Prostate gland (tissue), 2 donors: ENCODE data around the gene CD72. TPM values are rescaled to one million over a fixed set of nuclear protein-coding genes. Genes with fewer than 3 reads are reported as not detected.

ENCODE experiments used
- DNase-seq: peaks from one replicate; pipeline ENCODE4 v3.0.0-alpha.2; 2019; ENCODE audit warnings: low spot score
- H3K27ac ChIP-seq, 2 donors: fragments of 200-600 bp; sonication (generic); 2 replicates each; pipeline ENCODE4 v1.5.1; 2017 to 2019
- H3K27me3 ChIP-seq: fragments of 200-600 bp; sonication (generic); replicated peaks from 2 replicates; pipeline ENCODE4 v1.5.1; 2019; ENCODE audit not compliant: insufficient read depth
- H3K36me3 ChIP-seq, 2 donors: fragments of 200-600 bp; sonication (generic); 1 replicate in 1 of 2; 2 replicates in 1 of 2; pipeline versions ENCODE4 v1.5.1 to v1.8.1; 2017 to 2019
- H3K4me1 ChIP-seq: fragments of 200-600 bp; sonication (generic); replicated peaks from 2 replicates; pipeline ENCODE4 v1.5.1; 2019
- H3K4me3 ChIP-seq, 2 donors: fragments of 200-600 bp; sonication (generic); 2 replicates each; pipeline ENCODE4 v1.5.1; 2017 to 2019
- H3K9me3 ChIP-seq: fragments of 200-600 bp; sonication (generic); 2 replicates; pipeline ENCODE4 v1.5.1; 2017
- POLR2A ChIP-seq: fragments of 450-650 bp; IDR thresholded peaks from one replicate; pipeline ENCODE4 v1.6.1; 2016; ENCODE audit warnings: antibody characterized with exemption, mild to moderate bottlenecking
- POLR2AphosphoS5 ChIP-seq: sonication (generic); formaldehyde crosslinking; IDR thresholded peaks from one replicate; pipeline ENCODE4 v1.6.1; 2017; ENCODE audit warnings: antibody characterized with exemption
- WGBS: methylation state at CpG from one replicate; pipeline ENCODE4 v1.1.5; 2018; 5-methylcytosine and 5-hydroxymethylcytosine counted together
- intact Hi-C: fragments of 100-400 bp; cut with DNase I; formaldehyde crosslinking; loops from one replicate; pipeline ENCODE4 v1.14.2; 2022
- total RNA-seq, 2 donors: library from RNA; depleted of rRNA; stranded (reverse); fragments of >200 nt; gene quantifications; one replicate each; pipeline ENCODE4 v1.1.0, GENCODE V29; 2016
- TF ChIP-seq, protein P1 (sequence below), 4 experiments: fragments of 200-600 bp in 2 of 4; fragments of 450-650 bp in 2 of 4; sonication (generic) in 2 of 4; IDR thresholded peaks; 1 replicate in 3 of 4; 2 replicates in 1 of 4; pipeline ENCODE4 v1.5.1; 2016 to 2019; ENCODE audit warnings: antibody characterized with exemption in 4 of 4, mild to moderate bottlenecking in 2 of 4, moderate library complexity in 2 of 4

CD72 gene, protein sequence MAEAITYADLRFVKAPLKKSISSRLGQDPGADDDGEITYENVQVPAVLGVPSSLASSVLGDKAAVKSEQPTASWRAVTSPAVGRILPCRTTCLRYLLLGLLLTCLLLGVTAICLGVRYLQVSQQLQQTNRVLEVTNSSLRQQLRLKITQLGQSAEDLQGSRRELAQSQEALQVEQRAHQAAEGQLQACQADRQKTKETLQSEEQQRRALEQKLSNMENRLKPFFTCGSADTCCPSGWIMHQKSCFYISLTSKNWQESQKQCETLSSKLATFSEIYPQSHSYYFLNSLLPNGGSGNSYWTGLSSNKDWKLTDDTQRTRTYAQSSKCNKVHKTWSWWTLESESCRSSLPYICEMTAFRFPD
- 1 to 10 TPM; 3.0 to 3.2 TPM for total RNA-seq

DNA sequence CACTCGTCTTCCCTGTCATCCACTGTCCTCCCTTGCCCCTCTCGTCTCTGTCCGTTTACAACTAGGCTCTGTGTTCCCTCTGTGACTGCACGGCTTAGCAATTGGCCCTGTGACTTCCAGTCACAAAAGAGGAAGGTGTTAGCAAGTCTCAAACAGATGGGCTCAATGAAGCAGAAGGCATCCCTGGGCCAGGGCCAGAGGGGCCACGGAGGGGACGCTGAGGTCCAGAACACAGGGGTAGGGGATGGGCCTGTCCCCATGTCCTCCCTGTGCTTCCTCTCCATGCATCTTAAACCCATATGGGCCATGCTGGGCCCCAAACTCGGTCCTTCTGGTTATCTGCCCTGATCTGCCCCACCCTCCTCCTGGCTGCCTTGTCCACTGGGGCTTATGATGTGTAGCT, at the start of gene CD72:
CD72 (minus strand) TSS at position 89 of the 403 bp plus-strand sequence. CDS start 110 bp downstream, outside the sequence.
- DNase-seq = no peak
- H3K36me3 ChIP-seq = no peaks in the 10 kb centered on the region
- no peaks in the 10 kb centered on the region for H3K27me3 ChIP-seq
- no peak within 1 kb of the TSS for H3K27ac ChIP-seq
- no peaks in the 10 kb centered on the region for H3K4me1 ChIP-seq
- 76% methylated on average over 7 of the region's 7 CpGs for WGBS
- intact Hi-C loops = no loop called here
- peak within 1 kb of the TSS; percentile 28 to 31 for H3K4me3 ChIP-seq
- no peaks in the 10 kb centered on the region for H3K9me3 ChIP-seq
- TF ChIP-seq POLR2AphosphoS5 (no peak), POLR2A (no peak)
- TF ChIP-seq, protein P1, sequence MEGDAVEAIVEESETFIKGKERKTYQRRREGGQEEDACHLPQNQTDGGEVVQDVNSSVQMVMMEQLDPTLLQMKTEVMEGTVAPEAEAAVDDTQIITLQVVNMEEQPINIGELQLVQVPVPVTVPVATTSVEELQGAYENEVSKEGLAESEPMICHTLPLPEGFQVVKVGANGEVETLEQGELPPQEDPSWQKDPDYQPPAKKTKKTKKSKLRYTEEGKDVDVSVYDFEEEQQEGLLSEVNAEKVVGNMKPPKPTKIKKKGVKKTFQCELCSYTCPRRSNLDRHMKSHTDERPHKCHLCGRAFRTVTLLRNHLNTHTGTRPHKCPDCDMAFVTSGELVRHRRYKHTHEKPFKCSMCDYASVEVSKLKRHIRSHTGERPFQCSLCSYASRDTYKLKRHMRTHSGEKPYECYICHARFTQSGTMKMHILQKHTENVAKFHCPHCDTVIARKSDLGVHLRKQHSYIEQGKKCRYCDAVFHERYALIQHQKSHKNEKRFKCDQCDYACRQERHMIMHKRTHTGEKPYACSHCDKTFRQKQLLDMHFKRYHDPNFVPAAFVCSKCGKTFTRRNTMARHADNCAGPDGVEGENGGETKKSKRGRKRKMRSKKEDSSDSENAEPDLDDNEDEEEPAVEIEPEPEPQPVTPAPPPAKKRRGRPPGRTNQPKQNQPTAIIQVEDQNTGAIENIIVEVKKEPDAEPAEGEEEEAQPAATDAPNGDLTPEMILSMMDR (IDR thresholded peaks at IDR 0.05) = no peak

DNA sequence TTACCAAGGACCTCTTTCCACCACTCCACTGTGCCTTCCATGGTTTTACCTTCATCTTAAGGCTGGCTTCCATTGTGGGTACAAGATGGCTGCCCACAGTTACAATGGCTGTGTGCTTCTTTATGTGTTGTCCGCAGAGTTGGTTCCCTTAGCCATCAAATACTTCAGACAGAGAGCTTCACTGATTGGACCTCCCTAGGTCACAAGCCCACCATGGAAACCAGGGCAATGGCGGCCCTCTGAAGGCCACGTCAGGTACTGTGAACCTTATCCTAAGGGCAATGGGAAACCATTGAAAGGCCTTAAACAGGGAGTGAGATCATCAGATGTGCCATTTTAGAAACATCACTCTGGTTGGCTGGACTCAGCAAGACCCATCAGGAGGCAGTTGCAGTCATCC, 49.7 kb upstream of the CD72 start:
- no peak for DNase-seq
- no peak overlapping the region for H3K27ac ChIP-seq
- no peak for TF ChIP-seq POLR2AphosphoS5
- no peaks in the 10 kb centered on the region for H3K36me3 ChIP-seq
- intact Hi-C loops = no loop called here
- H3K4me3 ChIP-seq = no peak overlapping the region
- no peaks in the 10 kb centered on the region for H3K4me1 ChIP-seq
- no peaks in the 10 kb centered on the region for H3K27me3 ChIP-seq
- H3K9me3 ChIP-seq = no peaks in the 10 kb centered on the region
- WGBS = 96% methylated on average over 3 of the region's 3 CpGs

DNA sequence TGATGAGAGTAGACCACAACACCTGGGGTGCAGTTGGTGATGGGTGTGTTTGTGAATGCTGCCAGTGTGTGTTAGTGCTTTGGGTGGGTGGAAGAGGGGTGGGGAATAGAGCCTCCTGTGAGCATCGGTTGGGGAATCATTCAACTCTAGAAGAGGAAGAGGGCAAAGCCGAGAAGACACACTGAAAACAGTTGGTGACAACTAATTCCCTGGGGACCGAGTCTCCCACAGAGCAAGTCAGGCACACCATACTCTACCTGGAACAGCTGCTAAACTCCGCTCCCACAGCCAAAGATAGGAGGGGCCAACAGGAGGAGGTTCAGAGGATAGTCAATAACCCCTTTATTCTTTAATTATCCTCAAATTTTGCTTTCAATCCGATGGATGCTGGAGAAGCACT, 48.3 kb upstream of the CD72 start:
- 89% methylated on average over 5 of the region's 5 CpGs for WGBS
- Histone ChIP-seq H3K27ac (no peak overlapping the region), H3K4me1 (no peaks in the 10 kb centered on the region), H3K27me3 (no peaks in the 10 kb centered on the region), H3K36me3 (no peaks in the 10 kb centered on the region), H3K4me3 (no peak overlapping the region), H3K9me3 (no peaks in the 10 kb centered on the region)
- intact Hi-C loops = no loop called here
- no peak for DNase-seq
- no peak for TF ChIP-seq POLR2AphosphoS5
- no peak for TF ChIP-seq POLR2A
- TF ChIP-seq, protein P1 (IDR thresholded peaks at IDR 0.05) = no peak

DNA sequence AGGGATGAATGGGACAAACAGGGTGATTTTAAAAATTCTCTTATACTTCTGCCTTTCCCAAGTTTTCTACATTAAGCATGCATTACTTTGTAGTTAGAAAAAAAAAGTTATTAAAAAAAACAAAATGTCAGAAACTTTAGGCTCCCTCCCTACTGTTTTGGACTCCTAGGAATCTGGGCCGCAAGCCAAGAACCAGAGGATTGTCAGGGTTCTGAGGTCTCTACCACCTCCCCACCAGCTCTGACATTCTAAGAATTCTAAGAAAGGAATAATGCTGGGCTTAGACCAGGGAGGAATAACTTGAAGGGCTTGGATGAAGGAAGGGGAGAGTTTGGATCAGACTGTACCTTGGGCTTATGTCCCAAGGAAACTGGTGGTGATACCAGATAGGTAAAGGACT, 47.8 kb upstream of the CD72 start:
- no peaks in the 10 kb centered on the region for H3K27me3 ChIP-seq
- intact Hi-C loops = no loop called here
- H3K4me3 ChIP-seq = no peak overlapping the region
- no peak for DNase-seq
- H3K4me1 ChIP-seq = no peaks in the 10 kb centered on the region
- H3K27ac ChIP-seq = no peak overlapping the region
- H3K9me3 ChIP-seq = no peaks in the 10 kb centered on the region
- TF ChIP-seq, protein P1 (IDR thresholded peaks at IDR 0.05) = no peak
- TF ChIP-seq POLR2A (no peak), POLR2AphosphoS5 (no peak)
- H3K36me3 ChIP-seq = no peaks in the 10 kb centered on the region
- WGBS = 82% methylated on average over 1 of the region's 1 CpG

DNA sequence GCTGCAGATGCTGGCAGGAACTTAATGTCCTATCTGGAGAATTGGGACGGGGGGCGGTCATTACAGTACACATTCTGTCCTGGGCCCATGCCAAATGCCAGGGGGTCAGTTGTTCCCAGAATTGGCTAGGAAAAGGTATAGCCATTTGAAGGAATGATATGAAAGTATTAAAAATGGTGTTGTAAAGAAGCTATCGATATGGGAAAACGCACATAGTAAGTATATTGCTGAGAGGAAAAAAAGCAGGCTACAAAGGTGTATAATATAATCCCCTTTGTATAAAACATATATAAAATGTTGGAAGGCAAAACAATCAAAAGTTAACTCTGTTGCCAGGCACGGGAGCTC, 47.2 kb upstream of the CD72 start:
- WGBS = 19% methylated on average over 5 of the region's 5 CpGs
- Histone ChIP-seq H3K27me3 (no peaks in the 10 kb centered on the region), H3K9me3 (no peaks in the 10 kb centered on the region), H3K4me1 (no peaks in the 10 kb centered on the region), H3K36me3 (no peaks in the 10 kb centered on the region), H3K4me3 (peak overlapping the region; percentile 23 to 44), H3K27ac (peak overlapping the region; percentile 43 to 70)
- TF ChIP-seq, protein P1 (IDR thresholded peaks at IDR 0.05) = no peak
- TF ChIP-seq POLR2AphosphoS5 (no peak), POLR2A (no peak)
- no peak for DNase-seq
- intact Hi-C loops = no loop called here
